ENCODE results near the gene CHST15. TPM values are rescaled to one million over a fixed set of nuclear protein-coding genes. Genes with fewer than 3 reads are reported as not detected.

The CHST15 gene
- total RNA-seq, 1 donor from 2014 or later, result 27.0 TPM

GRCh38 chr10:124002391-124003069 is 90.9 kb downstream of the CHST15 start:
- peak; percentile 69 to 81 for DNase-seq (ENCODE audit: extremely low spot score in 2 of 2)
- Histone ChIP-seq H3K27ac (no peak overlapping the region), H3K9me3 (no peaks in the 10 kb centered on the region), H3K4me3 (no peak overlapping the region), H3K27me3 (no peaks in the 10 kb centered on the region), H3K36me3 (no peaks in the 10 kb centered on the region), H3K4me1 (no peaks in the 10 kb centered on the region)
- TF ChIP-seq CTCF (IDR thresholded peaks at IDR 0.05) (no peak), POLR2AphosphoS5 (IDR thresholded peaks at IDR 0.05; ENCODE audit: insufficient read depth in 1 of 2, low read depth in 1 of 2) (no peak), POLR2A (IDR thresholded peaks at IDR 0.05) (no peak)
- intact Hi-C loops (cut with DNase I), result no loop called here

- TF ChIP-seq CTCF (IDR thresholded peaks at IDR 0.05), result no peak
- no peak for TF ChIP-seq POLR2AphosphoS5 (IDR thresholded peaks at IDR 0.05; ENCODE audit: insufficient read depth in 1 of 2, low read depth in 1 of 2)
- Histone ChIP-seq H3K27ac (no peak overlapping the region), H3K4me3 (no peak overlapping the region), H3K36me3 (no peaks in the 10 kb centered on the region), H3K27me3 (no peaks in the 10 kb centered on the region), H3K9me3 (no peaks in the 10 kb centered on the region), H3K4me1 (no peaks in the 10 kb centered on the region)
- DNase-seq (ENCODE audit: extremely low spot score in 2 of 2), result peak; percentile 77 to 80
- intact Hi-C loops (cut with DNase I), result no loop called here
Observed at GRCh38 chr10:124001391-124002148, 91.8 kb downstream of the CHST15 start.

- intact Hi-C loops (cut with DNase I), result no loop called here
- TF ChIP-seq POLR2A (IDR thresholded peaks at IDR 0.05) (no peak), CTCF (IDR thresholded peaks at IDR 0.05) (no peak), POLR2AphosphoS5 (IDR thresholded peaks at IDR 0.05; ENCODE audit: insufficient read depth in 1 of 2, low read depth in 1 of 2) (no peak)
- no peak overlapping the region for H3K27ac ChIP-seq
- peak; percentile 28 to 65 for DNase-seq (ENCODE audit: extremely low spot score in 2 of 2)
- no peaks in the 10 kb centered on the region for H3K27me3 ChIP-seq
- peaks cover 3% of the 10 kb centered on the region for H3K4me1 ChIP-seq
- H3K36me3 ChIP-seq, result no peaks in the 10 kb centered on the region
- H3K9me3 ChIP-seq, result no peaks in the 10 kb centered on the region
- H3K4me3 ChIP-seq, result no peak overlapping the region
Observed at GRCh38 chr10:124000792-124001201, 92.6 kb downstream of the CHST15 start.

- Histone ChIP-seq H3K36me3 (no peaks in the 10 kb centered on the region), H3K4me3 (no peak overlapping the region), H3K27ac (no peak overlapping the region), H3K4me1 (peaks cover 10% of the 10 kb centered on the region), H3K27me3 (no peaks in the 10 kb centered on the region), H3K9me3 (no peaks in the 10 kb centered on the region)
- no peak for TF ChIP-seq CTCF (IDR thresholded peaks at IDR 0.05)
- TF ChIP-seq POLR2A (IDR thresholded peaks at IDR 0.05), result no peak
- TF ChIP-seq POLR2AphosphoS5 (IDR thresholded peaks at IDR 0.05; ENCODE audit: insufficient read depth in 1 of 2, low read depth in 1 of 2), result no peak
- DNase-seq (ENCODE audit: extremely low spot score in 2 of 2), result peak; percentile 69 to 84
- intact Hi-C loops (cut with DNase I), result loop anchor here (10.0 kb wide), 1 partner anchor 155 kb away; no protein-coding TSS in a partner anchor
Observed at GRCh38 chr10:123999956-124000615, 93.3 kb downstream of the CHST15 start.

Data from vagina (tissue), 2 donors.